Stimulated activated effector memory CD8-positive, alpha-beta T cell treated with anti-CD3 and anti-CD28 coated beads, Interleukin-12 subunit alpha, Interleukin-12 subunit beta, amount 100 ng/mL, for 72 hours (primary cell): ENCODE results near the gene HIGD1A.

Experiments
- ATAC-seq: fragments of 150-1000 bp; cut with Tn5 transposase; 2 replicates; pipeline ENCODE4 v1.10.0; 2021
- DNase-seq, 2 donors: peaks; one replicate each; pipeline ENCODE4 v3.0.0; 2021 to 2022; ENCODE audit warnings: low spot score in 2 of 2
- H3K27ac Mint-ChIP-seq: one replicate; pipeline ENCODE4 v1.8.0; 2022; ENCODE audit warnings: mild to moderate bottlenecking, mixed read lengths
- H3K36me3 Mint-ChIP-seq: one replicate; pipeline ENCODE4 v1.8.0; 2022; ENCODE audit warnings: mild to moderate bottlenecking, mixed read lengths
- H3K4me1 Mint-ChIP-seq: one replicate; pipeline ENCODE4 v1.8.0; 2022; ENCODE audit warnings: mixed read lengths
- H3K4me3 Mint-ChIP-seq: one replicate; pipeline ENCODE4 v1.8.0; 2022; ENCODE audit warnings: mild to moderate bottlenecking, mixed read lengths
- H3K9me3 Mint-ChIP-seq: one replicate; pipeline ENCODE4 v1.8.0; 2022; ENCODE audit warnings: mixed read lengths

The HIGD1A gene

DNA sequence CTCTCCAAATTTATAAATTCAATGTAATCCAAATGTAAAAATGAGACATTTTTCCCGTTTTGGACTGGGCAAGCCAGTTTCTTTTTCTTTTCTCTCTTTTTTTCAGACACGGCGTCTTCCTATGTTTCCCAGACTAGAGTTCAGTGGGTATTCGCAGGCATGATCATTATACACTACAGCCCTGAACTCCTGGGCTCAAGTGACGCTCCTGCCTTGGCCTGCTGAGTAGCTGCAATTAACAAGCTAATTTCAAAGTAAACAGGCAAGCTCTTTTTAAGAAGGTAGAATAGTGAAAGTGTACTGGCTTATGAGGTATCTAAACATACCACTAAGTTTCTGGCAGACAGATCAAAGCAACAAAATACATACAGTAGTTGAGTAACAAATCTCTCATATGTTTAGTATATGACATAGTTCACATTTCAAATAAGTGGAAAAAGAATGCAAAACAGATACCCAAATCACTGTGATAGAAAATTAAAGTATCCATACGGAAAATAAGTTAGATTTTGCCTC, 13.5 kb downstream of the HIGD1A start:
- no peak for ATAC-seq
- Mint-ChIP-seq H3K36me3 (peaks cover 76% of the 10 kb centered on the region), H3K9me3 (no peaks in the 10 kb centered on the region), H3K4me1 (peaks cover 6% of the 10 kb centered on the region), H3K4me3 (no peak overlapping the region), H3K27ac (no peak overlapping the region)
- no peak for DNase-seq

DNA sequence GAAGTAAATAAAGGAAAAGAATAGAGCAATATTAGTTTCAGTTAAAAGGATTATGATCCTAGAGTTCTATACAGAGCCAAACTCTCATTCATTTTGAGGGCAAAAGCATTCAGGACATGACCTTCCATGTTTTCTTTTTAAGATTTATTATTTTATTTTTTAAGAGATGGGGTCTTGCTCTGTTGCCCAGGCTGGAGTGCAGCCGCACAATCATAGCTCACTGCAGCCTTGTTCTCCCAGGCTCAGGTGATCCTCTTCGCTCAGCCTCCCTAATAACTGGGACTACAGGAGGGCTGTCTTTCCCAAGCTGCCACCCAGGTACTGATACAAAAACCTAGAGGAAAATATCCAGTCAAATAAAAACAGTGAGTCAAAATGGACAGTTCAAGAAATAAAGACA, 17.7 kb downstream of the HIGD1A start:
- peaks cover 88% of the 10 kb centered on the region for H3K36me3 Mint-ChIP-seq
- no peaks in the 10 kb centered on the region for H3K9me3 Mint-ChIP-seq
- H3K27ac Mint-ChIP-seq, result no peak overlapping the region
- no peak overlapping the region for H3K4me3 Mint-ChIP-seq
- DNase-seq (no peak), ATAC-seq (no peak)
- H3K4me1 Mint-ChIP-seq, result peaks cover 6% of the 10 kb centered on the region

DNA sequence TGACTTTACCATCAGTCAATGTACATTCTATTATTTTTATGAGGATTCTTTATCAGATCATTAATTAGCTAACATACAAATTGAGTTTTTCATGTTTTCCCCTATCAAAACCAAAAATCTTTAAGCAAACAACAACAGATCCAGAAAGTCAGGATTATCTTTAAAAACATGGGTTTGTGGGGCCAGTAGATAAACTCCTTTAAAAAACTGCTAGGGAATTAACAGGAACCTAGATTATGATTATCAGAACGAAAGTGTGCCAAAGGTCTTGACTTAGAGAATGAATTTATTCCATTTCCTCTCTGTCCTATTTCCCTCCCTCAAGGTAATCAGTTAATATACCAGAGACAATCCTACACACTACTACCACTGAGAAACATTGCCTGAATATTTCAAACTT, 18.1 kb downstream of the HIGD1A start:
- H3K27ac Mint-ChIP-seq, result no peak overlapping the region
- DNase-seq (no peak), ATAC-seq (no peak)
- H3K4me1 Mint-ChIP-seq, result peaks cover 6% of the 10 kb centered on the region
- H3K4me3 Mint-ChIP-seq, result no peak overlapping the region
- no peaks in the 10 kb centered on the region for H3K9me3 Mint-ChIP-seq
- H3K36me3 Mint-ChIP-seq, result peaks cover 85% of the 10 kb centered on the region

DNA sequence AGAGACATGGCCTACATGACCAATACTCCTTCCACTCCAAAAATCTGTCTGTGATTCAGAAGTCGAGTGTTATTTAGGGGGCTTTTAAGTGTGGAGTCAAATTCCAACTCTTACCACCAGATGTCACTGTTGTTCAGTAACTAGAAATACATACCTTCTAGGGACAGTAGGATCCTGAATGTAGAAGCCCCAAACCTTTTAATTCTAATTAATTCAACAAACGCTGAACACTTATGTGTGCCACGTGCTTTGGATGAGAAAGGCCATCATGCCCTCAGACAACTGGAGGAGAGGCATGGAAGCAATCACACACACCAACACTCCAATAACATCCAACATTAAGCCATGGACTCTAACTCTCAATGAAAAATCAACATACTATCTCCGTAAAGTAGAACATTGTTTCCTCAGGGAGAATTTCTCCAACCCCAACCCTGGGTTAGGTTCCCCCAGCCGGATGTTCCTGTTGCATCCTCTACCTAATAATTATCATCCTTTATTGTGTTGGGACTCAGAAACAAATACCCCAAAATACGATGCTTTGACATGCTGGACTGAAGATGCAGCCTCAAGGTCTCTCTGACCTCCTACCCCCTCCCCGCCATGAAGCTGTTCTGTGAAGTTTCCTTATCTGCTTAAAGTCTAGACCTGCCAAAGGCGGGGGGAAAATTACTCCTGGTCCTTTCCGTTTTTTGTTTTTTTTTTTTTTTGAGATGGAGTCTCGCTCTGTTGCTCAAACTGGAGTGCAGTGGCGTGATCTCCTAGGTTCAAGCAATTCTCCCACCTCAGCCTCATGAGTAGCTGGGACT, 23.2 kb downstream of the HIGD1A start:
- DNase-seq (peak in 1 of 2 donors; percentile 35), ATAC-seq (peak; percentile 86)
- peak overlapping the region; percentile 14 for H3K27ac Mint-ChIP-seq
- H3K9me3 Mint-ChIP-seq, result no peaks in the 10 kb centered on the region
- no peak overlapping the region for H3K4me3 Mint-ChIP-seq
- H3K36me3 Mint-ChIP-seq, result peaks cover 39% of the 10 kb centered on the region
- H3K4me1 Mint-ChIP-seq, result no peaks in the 10 kb centered on the region

DNA sequence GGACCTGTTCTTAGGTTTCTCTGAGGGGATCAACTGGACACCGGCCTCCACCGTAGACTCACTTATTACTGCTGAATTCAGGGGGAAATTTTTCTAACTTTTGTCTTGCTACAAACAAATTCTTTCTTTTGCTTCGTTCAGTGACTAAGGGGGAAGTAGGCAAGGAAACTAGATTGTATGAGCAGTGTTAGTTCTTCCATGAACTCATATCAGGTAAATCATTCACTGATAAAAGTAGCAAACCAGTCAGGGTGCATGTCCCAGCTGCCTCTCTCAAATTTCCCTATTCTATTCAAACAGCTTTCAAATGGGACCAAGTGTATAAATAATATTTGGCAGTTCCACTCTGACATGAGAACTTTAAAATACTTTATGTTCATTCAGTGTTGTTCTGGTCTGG, 23.9 kb downstream of the HIGD1A start:
- Mint-ChIP-seq H3K9me3 (no peaks in the 10 kb centered on the region), H3K4me1 (no peaks in the 10 kb centered on the region), H3K27ac (peak overlapping the region; percentile 14), H3K4me3 (no peak overlapping the region), H3K36me3 (peaks cover 32% of the 10 kb centered on the region)
- DNase-seq (no peak), ATAC-seq (no peak)

DNA sequence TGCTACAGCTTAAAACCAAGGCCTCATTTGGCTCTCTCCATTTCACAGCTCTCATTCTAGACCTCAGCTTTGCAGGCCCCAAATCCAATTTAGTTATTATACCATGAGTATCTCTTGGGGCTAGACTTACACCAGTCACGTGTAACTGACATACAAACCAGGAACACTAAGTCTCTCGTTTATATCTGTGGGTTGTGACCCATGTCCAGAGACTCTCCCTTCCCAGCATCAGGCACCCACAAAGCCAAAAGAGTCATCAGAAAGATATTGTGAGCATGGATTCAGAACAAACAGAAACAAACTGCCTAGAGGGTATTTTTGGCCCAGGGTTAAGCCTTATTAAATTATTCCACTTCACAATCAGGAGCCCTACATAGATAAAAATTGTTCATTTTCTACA, 25.6 kb downstream of the HIGD1A start:
- Mint-ChIP-seq H3K36me3 (peaks cover 15% of the 10 kb centered on the region), H3K27ac (no peak overlapping the region), H3K9me3 (no peaks in the 10 kb centered on the region), H3K4me1 (no peaks in the 10 kb centered on the region), H3K4me3 (no peak overlapping the region)
- DNase-seq (no peak), ATAC-seq (no peak)

DNA sequence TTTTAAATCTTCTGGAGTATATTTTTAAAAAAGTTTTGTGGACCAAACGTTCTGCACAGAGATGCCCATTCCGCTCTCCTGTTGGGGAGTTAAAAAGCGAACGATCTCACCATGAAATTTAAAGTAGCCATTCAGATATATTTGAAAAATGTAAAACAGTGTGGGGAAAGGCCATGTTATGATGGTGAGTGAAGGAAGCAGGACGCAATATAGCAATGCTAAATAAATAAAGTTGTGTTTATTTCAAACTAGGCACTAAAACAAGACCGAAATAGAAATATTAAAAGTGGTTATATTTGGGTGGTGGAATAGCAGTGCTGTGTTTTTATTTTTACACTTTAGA, 30.9 kb downstream of the HIGD1A start:
- no peak for DNase-seq
- Mint-ChIP-seq H3K9me3 (no peaks in the 10 kb centered on the region), H3K4me1 (peaks cover 13% of the 10 kb centered on the region), H3K27ac (peak overlapping the region; percentile 88), H3K4me3 (peak overlapping the region; percentile 84), H3K36me3 (peaks cover 10% of the 10 kb centered on the region)
- peak; percentile 1 for ATAC-seq

DNA sequence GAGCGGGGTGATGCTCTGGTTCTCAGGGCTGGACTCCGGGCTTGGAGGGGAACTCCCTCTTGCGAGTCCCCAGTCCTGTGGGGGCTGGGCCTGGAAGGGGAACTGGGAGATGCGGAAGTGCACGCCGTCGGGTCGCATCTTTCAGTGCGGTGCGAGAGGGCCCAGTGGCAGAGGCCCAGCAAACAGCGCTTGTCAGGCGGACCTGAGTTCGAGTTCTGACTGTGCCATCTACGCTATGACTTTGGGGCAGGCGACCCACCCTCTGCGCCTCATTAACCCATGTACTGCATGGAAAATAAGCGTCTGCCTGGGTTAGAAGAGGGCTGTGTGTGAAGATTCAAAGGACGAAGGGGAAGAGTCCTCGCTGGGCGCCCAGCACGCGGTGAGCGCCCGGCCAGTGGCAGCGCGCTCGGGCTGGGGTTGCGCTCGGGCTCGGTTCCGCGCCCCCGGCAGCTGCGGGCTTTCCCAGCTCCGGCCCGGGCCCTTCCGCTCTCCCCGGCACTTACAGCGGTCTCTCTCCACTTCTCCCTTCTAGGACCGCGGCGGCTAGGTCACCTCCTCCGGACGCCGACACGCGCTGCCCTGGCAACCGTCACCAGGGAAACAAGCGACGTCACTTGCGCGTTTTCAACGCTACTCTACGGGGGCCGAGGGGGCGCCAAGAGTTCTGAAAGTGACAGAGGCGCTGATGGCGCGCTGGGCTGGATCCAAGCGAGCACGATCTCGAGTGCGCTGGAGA, 31.5 kb downstream of the HIGD1A start, which contains the start of gene CCDC13:
Gene CCDC13, minus strand, starts transcription at position 584 of the 739 bp plus-strand sequence. CDS start 14,908 bp downstream, outside the sequence.
- DNase-seq (peak; percentile 78 to 96), ATAC-seq (peak; percentile 98)
- H3K27ac Mint-ChIP-seq, result peak within 1 kb of the TSS; percentile 88
- H3K9me3 Mint-ChIP-seq, result no peaks in the 10 kb centered on the region
- peaks cover 10% of the 10 kb centered on the region for H3K36me3 Mint-ChIP-seq
- H3K4me1 Mint-ChIP-seq, result peaks cover 13% of the 10 kb centered on the region
- peak within 1 kb of the TSS; percentile 84 for H3K4me3 Mint-ChIP-seq

DNA sequence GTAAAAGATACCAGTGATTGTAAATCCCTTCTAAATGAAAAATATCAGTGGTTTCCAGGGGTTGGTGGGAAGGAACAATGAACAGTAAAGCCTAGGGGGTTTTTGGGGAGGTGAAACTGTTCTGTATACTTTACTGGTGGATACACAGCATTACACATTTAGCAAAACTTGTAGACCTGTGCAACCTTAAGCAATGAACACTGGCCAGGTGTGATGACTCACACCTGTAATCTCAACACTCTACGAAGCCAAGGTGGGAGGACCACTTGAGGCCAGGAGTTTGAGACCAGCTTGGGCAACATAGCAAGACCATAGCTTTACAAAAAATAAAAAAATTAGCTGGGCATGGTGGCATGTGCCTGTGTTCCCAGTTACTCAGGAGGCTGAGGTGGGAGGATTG, 33.0 kb downstream of the HIGD1A start:
- DNase-seq (no peak), ATAC-seq (no peak)
- Mint-ChIP-seq H3K9me3 (no peaks in the 10 kb centered on the region), H3K27ac (no peak overlapping the region), H3K36me3 (peaks cover 10% of the 10 kb centered on the region), H3K4me3 (no peak overlapping the region), H3K4me1 (peaks cover 13% of the 10 kb centered on the region)

DNA sequence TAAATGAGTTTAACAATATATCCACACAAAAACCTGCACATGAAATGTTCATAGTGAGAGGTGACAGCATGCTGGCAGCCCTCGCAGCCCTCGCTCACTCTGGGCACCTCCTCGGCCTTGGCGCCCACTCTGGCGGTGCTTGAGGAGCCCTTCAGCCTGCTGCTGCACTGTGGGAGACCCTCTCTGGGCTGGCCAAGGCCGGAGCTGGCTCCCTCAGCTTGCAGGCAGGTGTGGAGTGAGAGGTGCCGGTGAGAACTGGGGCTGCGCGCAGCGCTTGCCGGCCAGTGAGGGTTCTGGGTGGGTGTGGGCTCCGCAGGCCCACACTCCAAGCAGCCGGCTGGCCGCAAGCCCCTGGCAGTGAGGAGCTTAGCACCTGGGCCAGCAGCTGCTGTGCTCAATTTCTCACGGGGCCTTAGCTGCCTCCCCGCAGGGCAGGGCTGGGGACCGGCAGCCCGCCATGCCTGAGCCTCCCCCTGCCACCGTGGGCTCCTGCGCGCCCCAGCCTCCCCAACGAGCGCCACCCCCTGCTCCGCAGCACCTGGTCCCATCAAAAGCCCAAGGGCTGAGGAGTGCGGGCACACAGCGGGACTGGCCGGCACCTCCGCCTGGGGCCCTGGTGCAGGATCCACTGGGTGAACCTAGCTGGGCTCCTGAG, 34.7 kb downstream of the HIGD1A start:
- peaks cover 10% of the 10 kb centered on the region for H3K36me3 Mint-ChIP-seq
- no peaks in the 10 kb centered on the region for H3K9me3 Mint-ChIP-seq
- ATAC-seq, result no peak
- no peak overlapping the region for H3K27ac Mint-ChIP-seq
- DNase-seq, result no peak
- H3K4me1 Mint-ChIP-seq, result peaks cover 13% of the 10 kb centered on the region
- H3K4me3 Mint-ChIP-seq, result no peak overlapping the region

DNA sequence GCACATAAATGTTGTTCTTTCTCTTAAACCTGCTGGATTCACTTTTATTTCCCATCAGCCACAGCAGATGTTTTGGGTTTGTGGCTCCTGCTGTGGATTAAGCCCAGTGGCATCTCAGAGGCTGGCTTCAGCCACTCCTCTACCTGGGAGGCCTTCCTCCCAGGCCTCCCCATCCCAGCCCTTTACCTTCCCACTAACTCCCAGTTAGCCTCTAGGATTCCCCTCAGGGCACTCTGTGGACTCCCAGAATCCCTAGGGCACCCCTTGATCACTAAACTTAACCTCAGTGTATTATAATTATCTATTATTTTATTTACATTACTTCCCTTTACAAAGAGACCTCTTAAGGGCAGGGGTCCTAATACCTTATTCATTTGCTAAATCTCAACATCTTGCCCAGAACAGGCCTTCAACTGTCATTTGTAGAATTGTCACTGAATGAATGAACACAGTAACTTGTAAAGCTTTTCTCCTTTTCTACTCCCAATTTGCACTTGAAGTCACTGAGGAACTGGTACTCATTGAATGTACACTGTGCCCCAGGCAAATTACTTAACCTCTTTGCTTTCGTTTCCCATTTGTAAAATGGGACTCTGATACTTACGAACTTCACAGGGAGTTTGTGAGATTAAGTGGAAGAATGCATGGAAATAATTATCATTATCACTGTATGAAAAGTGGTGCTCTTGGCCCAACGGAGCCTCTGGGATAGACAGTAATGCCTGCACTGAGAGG, 39.6 kb downstream of the HIGD1A start:
- Mint-ChIP-seq H3K4me1 (no peaks in the 10 kb centered on the region), H3K27ac (no peak overlapping the region), H3K4me3 (no peak overlapping the region), H3K9me3 (no peaks in the 10 kb centered on the region), H3K36me3 (no peaks in the 10 kb centered on the region)
- DNase-seq (no peak), ATAC-seq (no peak)

DNA sequence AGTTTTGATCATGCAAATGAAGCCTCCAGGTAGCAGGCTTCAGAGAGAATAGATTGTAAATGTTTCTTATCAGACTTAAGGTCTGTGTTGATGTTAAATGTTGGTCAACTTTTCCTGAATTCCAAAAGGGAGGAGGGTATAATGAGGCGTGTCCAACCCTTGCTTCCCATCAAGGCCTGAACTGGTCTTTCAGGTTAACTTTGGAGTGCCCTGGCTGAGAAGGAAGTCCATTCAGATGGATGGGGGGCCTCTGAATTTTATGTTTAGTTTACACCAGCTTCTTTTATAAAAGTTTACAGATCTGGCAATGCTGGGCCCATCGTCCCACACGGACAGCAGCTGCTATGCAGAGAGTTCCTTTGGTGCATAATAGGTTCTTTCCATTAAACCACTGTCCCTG, 40.2 kb downstream of the HIGD1A start:
- Mint-ChIP-seq H3K9me3 (no peaks in the 10 kb centered on the region), H3K36me3 (no peaks in the 10 kb centered on the region), H3K4me1 (no peaks in the 10 kb centered on the region), H3K4me3 (no peak overlapping the region), H3K27ac (no peak overlapping the region)
- DNase-seq (no peak), ATAC-seq (no peak)

DNA sequence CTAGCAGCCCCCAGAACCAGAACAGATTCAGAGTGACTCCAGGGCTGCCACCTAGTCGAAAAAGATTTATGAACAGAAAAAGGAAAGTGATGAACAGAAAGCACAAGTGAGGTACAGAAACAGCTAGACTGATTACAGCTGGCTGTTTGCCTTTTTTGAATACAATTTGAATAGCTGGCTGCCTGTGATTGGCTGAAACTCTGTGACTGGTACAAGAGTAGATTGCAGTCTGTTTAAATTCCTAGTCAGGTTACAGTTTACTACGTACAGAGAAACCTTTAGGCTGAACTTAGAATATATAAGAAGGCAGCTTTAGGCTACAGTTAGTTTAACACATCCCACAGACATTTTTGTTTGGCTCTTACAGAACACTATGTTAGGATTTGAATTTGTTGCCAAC, 41.3 kb downstream of the HIGD1A start:
- no peaks in the 10 kb centered on the region for H3K9me3 Mint-ChIP-seq
- H3K4me1 Mint-ChIP-seq, result no peaks in the 10 kb centered on the region
- no peak overlapping the region for H3K4me3 Mint-ChIP-seq
- ATAC-seq, result peak; percentile 36
- DNase-seq, result no peak
- H3K36me3 Mint-ChIP-seq, result no peaks in the 10 kb centered on the region
- H3K27ac Mint-ChIP-seq, result no peak overlapping the region

DNA sequence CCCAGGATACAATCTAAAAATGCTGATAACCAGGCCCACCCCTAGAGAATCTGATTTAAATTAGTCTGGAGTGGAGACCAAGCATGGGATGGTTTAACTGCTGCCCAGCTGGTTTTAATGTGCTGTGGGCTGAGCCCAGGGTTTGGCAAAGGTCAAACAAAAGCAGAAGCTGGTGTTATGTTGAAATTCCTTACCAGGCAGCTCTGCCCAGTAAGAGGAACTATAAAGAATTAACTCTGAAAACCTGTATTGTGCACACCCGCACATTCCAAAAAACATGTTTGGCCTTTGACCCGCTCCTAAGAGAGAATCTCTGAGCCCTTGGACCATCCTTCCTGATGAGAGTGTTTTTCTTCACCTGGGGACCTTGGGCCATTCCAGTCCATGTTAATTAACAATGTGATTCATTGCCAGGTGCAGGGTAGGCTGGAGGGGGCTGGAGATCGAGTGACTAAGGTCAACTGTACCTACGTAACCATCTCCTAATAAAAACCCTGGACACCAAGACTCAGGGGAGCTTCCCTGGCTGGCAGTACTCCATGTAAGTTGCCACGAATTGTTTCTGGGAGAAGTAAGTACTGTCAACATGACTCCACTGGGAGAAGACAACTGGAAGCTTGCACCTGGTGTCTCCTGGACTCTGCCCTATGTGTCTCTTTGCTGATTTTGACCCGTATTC, 42.1 kb downstream of the HIGD1A start:
- Mint-ChIP-seq H3K9me3 (no peaks in the 10 kb centered on the region), H3K4me3 (no peak overlapping the region), H3K4me1 (no peaks in the 10 kb centered on the region), H3K27ac (no peak overlapping the region), H3K36me3 (no peaks in the 10 kb centered on the region)
- no peak for ATAC-seq
- DNase-seq, result no peak
